HEK293T (cell line): ENCODE data around the gene CACTIN.

Experiments
- BHLHE40 ChIP-seq: fragments of 450-650 bp; IDR thresholded peaks from 2 replicates; pipeline ENCODE4 v1.6.1; 2016; ENCODE audit warnings: mild to moderate bottlenecking, moderate library complexity, borderline replicate concordance
- FOXM1 ChIP-seq: fragments of 450-650 bp; IDR thresholded peaks from 2 replicates; pipeline ENCODE4 v1.6.1; 2017; ENCODE audit warnings: mild to moderate bottlenecking, borderline replicate concordance
- HDGF ChIP-seq: fragments of 450-650 bp; IDR thresholded peaks from 2 replicates; pipeline ENCODE4 v1.6.1; 2017; ENCODE audit warnings: antibody characterized with exemption, borderline replicate concordance
- NFRKB ChIP-seq: fragments of 450-650 bp; IDR thresholded peaks from 2 replicates; pipeline ENCODE4 v1.6.1; 2016; ENCODE audit warnings: mild to moderate bottlenecking, moderate library complexity
- SP1 ChIP-seq: fragments of 450-650 bp; IDR thresholded peaks from 2 replicates; pipeline ENCODE4 v1.6.1; 2017
- SUZ12 ChIP-seq: fragments of 450-650 bp; IDR thresholded peaks from 2 replicates; pipeline ENCODE4 v1.6.1; 2016; ENCODE audit warnings: mild to moderate bottlenecking
- TARDBP ChIP-seq: fragments of 450-650 bp; IDR thresholded peaks from 2 replicates; pipeline ENCODE4 v1.6.1; 2016
- ZNF384 ChIP-seq: fragments of 450-650 bp; IDR thresholded peaks from 2 replicates; pipeline ENCODE4 v1.6.1; 2016
- TF ChIP-seq, protein P1 (sequence below): fragments of 450-650 bp; IDR thresholded peaks from 2 replicates; pipeline ENCODE4 v1.6.1; 2016

DNA sequence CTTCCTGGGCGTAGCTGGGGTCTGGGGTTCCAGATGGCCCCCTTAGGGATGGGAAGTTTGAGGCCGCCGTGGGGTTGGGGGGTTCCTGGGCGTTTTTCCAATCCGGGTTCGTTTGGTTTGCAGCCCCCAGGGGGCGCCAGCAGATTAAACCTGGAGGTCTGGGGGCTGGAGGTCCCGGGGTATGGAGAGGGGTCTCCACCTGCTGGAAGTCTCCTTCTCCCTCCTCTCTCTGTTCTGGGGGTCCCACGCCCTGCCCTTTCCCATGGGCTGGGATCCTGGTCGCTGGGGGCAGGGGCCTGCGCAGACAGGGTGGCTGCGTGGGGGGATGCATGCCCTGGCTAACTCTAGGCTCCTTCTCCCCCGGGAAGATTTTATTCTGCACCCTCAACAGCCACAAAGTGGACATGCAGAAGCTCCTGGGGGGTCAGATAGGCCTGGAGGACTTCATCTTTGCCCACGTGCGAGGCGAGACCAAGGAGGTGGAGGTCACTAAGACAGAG, 40.4 kb downstream of the CACTIN start:
- TF ChIP-seq NFRKB (no peak), ZNF384 (no peak), BHLHE40 (no peak), TARDBP (no peak), HDGF (no peak), FOXM1 (no peak), SUZ12 (no peak), SP1 (no peak)
- TF ChIP-seq, protein P1, sequence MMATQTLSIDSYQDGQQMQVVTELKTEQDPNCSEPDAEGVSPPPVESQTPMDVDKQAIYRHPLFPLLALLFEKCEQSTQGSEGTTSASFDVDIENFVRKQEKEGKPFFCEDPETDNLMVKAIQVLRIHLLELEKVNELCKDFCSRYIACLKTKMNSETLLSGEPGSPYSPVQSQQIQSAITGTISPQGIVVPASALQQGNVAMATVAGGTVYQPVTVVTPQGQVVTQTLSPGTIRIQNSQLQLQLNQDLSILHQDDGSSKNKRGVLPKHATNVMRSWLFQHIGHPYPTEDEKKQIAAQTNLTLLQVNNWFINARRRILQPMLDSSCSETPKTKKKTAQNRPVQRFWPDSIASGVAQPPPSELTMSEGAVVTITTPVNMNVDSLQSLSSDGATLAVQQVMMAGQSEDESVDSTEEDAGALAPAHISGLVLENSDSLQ = no peak
